HepG2 (cell line): ENCODE results near the gene RPLP2. TPM values are rescaled to one million over a fixed set of nuclear protein-coding genes. Genes with fewer than 3 reads are reported as not detected.

Experiments used
- AHR ChIP-seq: IDR thresholded peaks from 2 replicates; pipeline ENCODE4 v1.6.1; 2018; ENCODE audit warnings: missing genetic modification reagents, missing compliant biosample characterization
- AKAP8 ChIP-seq: sonication (generic); formaldehyde crosslinking; IDR thresholded peaks from 2 replicates; pipeline ENCODE4 v1.5.1; 2020; ENCODE audit warnings: mild to moderate bottlenecking, missing genetic modification reagents
- BCL6 ChIP-seq: IDR thresholded peaks from 2 replicates; pipeline ENCODE4 v1.6.1; 2016; ENCODE audit warnings: missing genetic modification reagents, missing compliant biosample characterization
- CENPT ChIP-seq: sonication (generic); formaldehyde crosslinking; IDR thresholded peaks from 2 replicates; pipeline ENCODE4 v1.8.0; 2022; ENCODE audit warnings: low read depth, mild to moderate bottlenecking, moderate library complexity, missing genetic modification reagents
- CTCF ChIP-seq: sonication (generic); formaldehyde crosslinking; IDR thresholded peaks from 2 replicates; pipeline ENCODE4 v1.5.0; 2020; ENCODE audit warnings: mild to moderate bottlenecking, missing genetic modification reagents, moderate library complexity
- ELF4 ChIP-seq: sonication (generic); formaldehyde crosslinking; IDR thresholded peaks from 2 replicates; pipeline ENCODE4 v1.5.0; 2020; ENCODE audit warnings: missing genetic modification reagents, mild to moderate bottlenecking, moderate library complexity, borderline replicate concordance
- HNF4A ChIP-seq: sonication (generic); formaldehyde crosslinking; IDR thresholded peaks from 2 replicates; pipeline ENCODE4 v1.4.0; 2020; ENCODE audit warnings: missing genetic modification reagents
- POGZ ChIP-seq: sonication (generic); formaldehyde crosslinking; IDR thresholded peaks from 2 replicates; pipeline ENCODE4 v1.4.0; 2020; ENCODE audit warnings: mild to moderate bottlenecking, missing genetic modification reagents
- PRMT3 ChIP-seq: sonication (generic); formaldehyde crosslinking; IDR thresholded peaks from 2 replicates; pipeline ENCODE4 v1.8.1; 2022; ENCODE audit warnings: low read depth, mild to moderate bottlenecking, moderate library complexity, missing genetic modification reagents, borderline replicate concordance
- SMYD3 ChIP-seq: sonication (generic); formaldehyde crosslinking; IDR thresholded peaks from 2 replicates; pipeline ENCODE4 v1.8.1; 2023; ENCODE audit warnings: mild to moderate bottlenecking, missing genetic modification reagents
- ZNF160 ChIP-seq: sonication (generic); formaldehyde crosslinking; IDR thresholded peaks from 2 replicates; pipeline ENCODE4 v1.8.0; 2022; ENCODE audit warnings: mild to moderate bottlenecking, inconsistent platforms, missing genetic modification reagents
- ZNF205 ChIP-seq: IDR thresholded peaks from 2 replicates; pipeline ENCODE4 v1.6.1; 2018; ENCODE audit warnings: missing biosample characterization, missing genetic modification reagents
- ZNF235 ChIP-seq: sonication (generic); formaldehyde crosslinking; IDR thresholded peaks from 2 replicates; pipeline ENCODE4 v1.8.1; 2023; ENCODE audit warnings: mild to moderate bottlenecking, missing genetic modification reagents, borderline replicate concordance
- ZNF331 ChIP-seq: sonication (generic); formaldehyde crosslinking; IDR thresholded peaks from 2 replicates; pipeline ENCODE4 v1.4.0; 2020; ENCODE audit warnings: missing genetic modification reagents
- ZNF383 ChIP-seq: sonication (generic); formaldehyde crosslinking; IDR thresholded peaks from 2 replicates; pipeline ENCODE4 v1.4.0; 2020; ENCODE audit warnings: missing genetic modification reagents, mild to moderate bottlenecking, borderline replicate concordance
- ZNF577 ChIP-seq: sonication (generic); formaldehyde crosslinking; IDR thresholded peaks from 2 replicates; pipeline ENCODE4 v1.4.0; 2020; ENCODE audit warnings: mild to moderate bottlenecking, low read depth, missing genetic modification reagents, borderline replicate concordance
- ZNF7 ChIP-seq: IDR thresholded peaks from 2 replicates; pipeline ENCODE4 v1.6.1; 2016; ENCODE audit warnings: missing biosample characterization, missing genetic modification reagents
- polyA plus RNA-seq, 8 experiments: library from polyadenylated mRNA; depleted of rRNA in 3 of 8; stranded (reverse) in 7 of 8; unstranded in 1 of 8; fragments of >200 nt; fragmentation: Illumina TruSeq in 4 of 8; extraction: Trizol in 4 of 8; gene quantifications; 2 replicates each; pipeline versions ENCODE4 v1.2.1 to v1.2.3, GENCODE V29; 2011 to 2016; ENCODE audit warnings: low read depth in 4 of 8, missing spikeins in 1 of 8, mixed read lengths in 1 of 8; ENCODE audit not compliant: insufficient read depth in 1 of 8
- total RNA-seq, 5 experiments: library from RNA; depleted of rRNA; stranded (reverse); fragments of >200 nt; fragmentation: Illumina TruSeq; extraction: Trizol; gene quantifications; 2 replicates each; pipeline ENCODE4 v1.2.3, GENCODE V29; 2016; ENCODE audit warnings: low read depth in 1 of 5
- TF ChIP-seq, protein P1 (sequence below): sonication (generic); formaldehyde crosslinking; IDR thresholded peaks from 2 replicates; pipeline ENCODE4 v1.8.0; 2022; ENCODE audit warnings: mild to moderate bottlenecking, missing genetic modification reagents; ENCODE audit not compliant: insufficient replicate concordance
- TF ChIP-seq, protein P2 (sequence below): sonication (generic); formaldehyde crosslinking; IDR thresholded peaks from 2 replicates; pipeline ENCODE4 v1.4.0; 2020; ENCODE audit warnings: mild to moderate bottlenecking, missing genetic modification reagents

The RPLP2 gene
- total and polyA plus RNA-seq, 2 of the 13 experiments (the other 11 are each of a cell fraction or from before 2014, with no cell fraction given): 978 to 2,106 TPM

- TF ChIP-seq CTCF (CRISPR knock-in tag) (peak; percentile 4; the same call in 1 of the 2 replicates), ZNF577 (CRISPR knock-in tag) (no peak), POGZ (CRISPR knock-in tag) (no peak; the same call in 1 of the 2 replicates), SMYD3 (CRISPR knock-in tag) (no peak), ZNF7 (no peak), ZNF383 (CRISPR knock-in tag) (no peak), ELF4 (CRISPR knock-in tag) (no peak), ZNF205 (CRISPR knock-in tag) (no peak), ZNF331 (CRISPR knock-in tag) (no peak), HNF4A (CRISPR knock-in tag) (no peak; the same call in 1 of the 2 replicates), AHR (CRISPR knock-in tag) (no peak), BCL6 (no peak), PRMT3 (CRISPR knock-in tag) (no peak), CENPT (CRISPR knock-in tag) (no peak), ZNF235 (CRISPR knock-in tag) (peak; percentile 59; the same call in 1 of the 2 replicates), ZNF160 (CRISPR knock-in tag) (peak; percentile 10; the same call in 1 of the 2 replicates), AKAP8 (no peak)
- TF ChIP-seq, protein P1, sequence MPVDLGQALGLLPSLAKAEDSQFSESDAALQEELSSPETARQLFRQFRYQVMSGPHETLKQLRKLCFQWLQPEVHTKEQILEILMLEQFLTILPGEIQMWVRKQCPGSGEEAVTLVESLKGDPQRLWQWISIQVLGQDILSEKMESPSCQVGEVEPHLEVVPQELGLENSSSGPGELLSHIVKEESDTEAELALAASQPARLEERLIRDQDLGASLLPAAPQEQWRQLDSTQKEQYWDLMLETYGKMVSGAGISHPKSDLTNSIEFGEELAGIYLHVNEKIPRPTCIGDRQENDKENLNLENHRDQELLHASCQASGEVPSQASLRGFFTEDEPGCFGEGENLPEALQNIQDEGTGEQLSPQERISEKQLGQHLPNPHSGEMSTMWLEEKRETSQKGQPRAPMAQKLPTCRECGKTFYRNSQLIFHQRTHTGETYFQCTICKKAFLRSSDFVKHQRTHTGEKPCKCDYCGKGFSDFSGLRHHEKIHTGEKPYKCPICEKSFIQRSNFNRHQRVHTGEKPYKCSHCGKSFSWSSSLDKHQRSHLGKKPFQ (CRISPR knock-in tag): no peak
- TF ChIP-seq, protein P2, sequence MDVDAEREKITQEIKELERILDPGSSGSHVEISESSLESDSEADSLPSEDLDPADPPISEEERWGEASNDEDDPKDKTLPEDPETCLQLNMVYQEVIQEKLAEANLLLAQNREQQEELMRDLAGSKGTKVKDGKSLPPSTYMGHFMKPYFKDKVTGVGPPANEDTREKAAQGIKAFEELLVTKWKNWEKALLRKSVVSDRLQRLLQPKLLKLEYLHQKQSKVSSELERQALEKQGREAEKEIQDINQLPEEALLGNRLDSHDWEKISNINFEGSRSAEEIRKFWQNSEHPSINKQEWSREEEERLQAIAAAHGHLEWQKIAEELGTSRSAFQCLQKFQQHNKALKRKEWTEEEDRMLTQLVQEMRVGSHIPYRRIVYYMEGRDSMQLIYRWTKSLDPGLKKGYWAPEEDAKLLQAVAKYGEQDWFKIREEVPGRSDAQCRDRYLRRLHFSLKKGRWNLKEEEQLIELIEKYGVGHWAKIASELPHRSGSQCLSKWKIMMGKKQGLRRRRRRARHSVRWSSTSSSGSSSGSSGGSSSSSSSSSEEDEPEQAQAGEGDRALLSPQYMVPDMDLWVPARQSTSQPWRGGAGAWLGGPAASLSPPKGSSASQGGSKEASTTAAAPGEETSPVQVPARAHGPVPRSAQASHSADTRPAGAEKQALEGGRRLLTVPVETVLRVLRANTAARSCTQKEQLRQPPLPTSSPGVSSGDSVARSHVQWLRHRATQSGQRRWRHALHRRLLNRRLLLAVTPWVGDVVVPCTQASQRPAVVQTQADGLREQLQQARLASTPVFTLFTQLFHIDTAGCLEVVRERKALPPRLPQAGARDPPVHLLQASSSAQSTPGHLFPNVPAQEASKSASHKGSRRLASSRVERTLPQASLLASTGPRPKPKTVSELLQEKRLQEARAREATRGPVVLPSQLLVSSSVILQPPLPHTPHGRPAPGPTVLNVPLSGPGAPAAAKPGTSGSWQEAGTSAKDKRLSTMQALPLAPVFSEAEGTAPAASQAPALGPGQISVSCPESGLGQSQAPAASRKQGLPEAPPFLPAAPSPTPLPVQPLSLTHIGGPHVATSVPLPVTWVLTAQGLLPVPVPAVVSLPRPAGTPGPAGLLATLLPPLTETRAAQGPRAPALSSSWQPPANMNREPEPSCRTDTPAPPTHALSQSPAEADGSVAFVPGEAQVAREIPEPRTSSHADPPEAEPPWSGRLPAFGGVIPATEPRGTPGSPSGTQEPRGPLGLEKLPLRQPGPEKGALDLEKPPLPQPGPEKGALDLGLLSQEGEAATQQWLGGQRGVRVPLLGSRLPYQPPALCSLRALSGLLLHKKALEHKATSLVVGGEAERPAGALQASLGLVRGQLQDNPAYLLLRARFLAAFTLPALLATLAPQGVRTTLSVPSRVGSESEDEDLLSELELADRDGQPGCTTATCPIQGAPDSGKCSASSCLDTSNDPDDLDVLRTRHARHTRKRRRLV: 0 out of 2 replicates have a peak, but pooled peaks have one; percentile 65
These were observed 13.0 kb upstream of the RPLP2 start (continued) for GRCh38 chr11:796565-797295.
